Ishikawa (cell line): ENCODE measurements around the gene SOX14.

Experiments
- CEBPB ChIP-seq: IDR thresholded peaks from 2 replicates; pipeline ENCODE4 v1.6.1; 2012
- CREB1 ChIP-seq: IDR thresholded peaks from 2 replicates; pipeline ENCODE4 v1.6.1; 2012; ENCODE audit warnings: low read depth
- EGR1 ChIP-seq: IDR thresholded peaks from 2 replicates; pipeline ENCODE4 v1.6.1; 2012
- EP300 ChIP-seq: IDR thresholded peaks from 2 replicates; pipeline ENCODE4 v1.6.1; 2012; ENCODE audit warnings: borderline replicate concordance
- FOXM1 ChIP-seq: IDR thresholded peaks from 2 replicates; pipeline ENCODE4 v1.6.1; 2012; ENCODE audit warnings: low read depth, borderline replicate concordance
- NFIC ChIP-seq: IDR thresholded peaks from 2 replicates; pipeline ENCODE4 v1.6.1; 2012
- RAD21 ChIP-seq: IDR thresholded peaks from 2 replicates; pipeline ENCODE4 v1.6.1; 2012; ENCODE audit warnings: low read depth
- REST ChIP-seq: IDR thresholded peaks from 2 replicates; pipeline ENCODE4 v1.6.1; 2012; ENCODE audit warnings: low read depth, mild to moderate bottlenecking
- TAF1 ChIP-seq: IDR thresholded peaks from 2 replicates; pipeline ENCODE4 v1.6.1; 2012; ENCODE audit warnings: low read depth, mild to moderate bottlenecking
- TCF12 ChIP-seq: IDR thresholded peaks from 2 replicates; pipeline ENCODE4 v1.6.1; 2012; ENCODE audit warnings: low read depth
- TEAD4 ChIP-seq: IDR thresholded peaks from 2 replicates; pipeline ENCODE4 v1.6.1; 2012
- USF1 ChIP-seq: IDR thresholded peaks from 2 replicates; pipeline ENCODE4 v1.6.1; 2012
- YY1 ChIP-seq: IDR thresholded peaks from 2 replicates; pipeline ENCODE4 v1.6.1; 2012; ENCODE audit warnings: low read depth
- ZBTB7A ChIP-seq: IDR thresholded peaks from 2 replicates; pipeline ENCODE4 v1.6.1; 2012; ENCODE audit warnings: low read depth
- TF ChIP-seq, protein P1 (sequence below): IDR thresholded peaks from 2 replicates; pipeline ENCODE4 v1.6.1; 2012

Gene SOX14

DNA sequence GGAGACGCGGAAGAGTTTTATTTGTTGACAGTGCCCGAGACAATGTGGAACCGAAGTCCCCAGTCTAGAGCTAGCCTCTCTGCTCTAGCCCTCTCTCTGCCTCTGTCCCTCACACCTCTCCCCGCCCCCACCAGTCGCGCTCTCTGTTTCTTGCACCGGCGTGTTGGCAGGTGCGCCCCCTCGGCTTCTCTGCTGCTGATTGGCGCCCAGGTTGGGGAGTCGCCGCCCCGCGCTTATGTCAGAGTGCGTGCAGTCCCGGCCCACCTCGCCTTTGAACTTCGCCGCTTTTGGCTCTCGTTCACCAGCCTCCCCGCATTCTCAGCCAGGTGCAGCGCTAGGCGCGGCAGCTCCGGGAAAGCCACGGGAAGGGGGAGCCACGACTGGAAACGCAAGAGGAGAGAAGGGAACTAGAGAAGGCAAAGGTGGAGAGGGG lies at the start of gene SOX14:
TSS of gene SOX14 (plus strand) at position 315 of the 433 bp plus-strand sequence. CDS start 470 bp downstream, outside the sequence.
- TF ChIP-seq, protein P1, sequence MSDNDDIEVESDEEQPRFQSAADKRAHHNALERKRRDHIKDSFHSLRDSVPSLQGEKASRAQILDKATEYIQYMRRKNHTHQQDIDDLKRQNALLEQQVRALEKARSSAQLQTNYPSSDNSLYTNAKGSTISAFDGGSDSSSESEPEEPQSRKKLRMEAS = peak; percentile 65
- no peak for TF ChIP-seq CEBPB

GRCh38 chr3:137714551-137714950 lies 49.6 kb upstream of the SOX14 start:
- no peak for TF ChIP-seq NFIC
- TF ChIP-seq CREB1 = no peak
- TF ChIP-seq EGR1 = no peak
- TF ChIP-seq TEAD4 = no peak
- TF ChIP-seq USF1 = no peak
- no peak for TF ChIP-seq RAD21
- TF ChIP-seq ZBTB7A = no peak
- no peak for TF ChIP-seq FOXM1
- no peak for TF ChIP-seq CEBPB
- no peak for TF ChIP-seq YY1
- TF ChIP-seq TCF12 = no peak
- TF ChIP-seq TAF1 = no peak
- no peak for TF ChIP-seq EP300

DNA sequence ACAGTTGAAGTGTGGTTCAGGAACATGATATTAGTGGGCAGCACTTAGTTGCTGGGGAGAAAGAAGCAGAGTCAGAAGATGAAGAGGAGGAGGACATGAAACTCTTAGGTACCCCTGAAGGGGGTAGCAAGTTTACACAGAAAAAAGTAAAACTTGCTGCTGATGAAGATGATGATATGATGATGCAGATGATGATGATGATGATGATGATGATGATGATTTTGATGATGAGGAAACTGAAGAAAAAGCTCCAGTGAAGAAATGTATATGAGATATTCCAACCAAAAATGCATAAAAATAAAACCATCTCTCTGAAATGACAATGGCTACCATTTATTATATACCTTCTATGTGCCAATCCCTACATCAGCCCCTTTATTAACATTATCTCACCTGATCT lies 39.9 kb upstream of the SOX14 start:
- no peak for TF ChIP-seq TAF1

GRCh38 chr3:137737208-137737607 lies 26.9 kb upstream of the SOX14 start:
- TF ChIP-seq, protein P1 = no peak
- TF ChIP-seq CREB1 (no peak), EP300 (no peak), FOXM1 (no peak), CEBPB (no peak), RAD21 (no peak), TEAD4 (no peak), NFIC (no peak), EGR1 (no peak), REST (no peak), ZBTB7A (no peak), YY1 (no peak), TAF1 (no peak)

- TF ChIP-seq TCF12 (no peak), ZBTB7A (no peak), NFIC (no peak), EP300 (no peak), CEBPB (no peak), FOXM1 (no peak), EGR1 (no peak), TAF1 (no peak)
- TF ChIP-seq, protein P1 = no peak
These were observed 25.4 kb upstream of the SOX14 start for GRCh38 chr3:137738710-137739109.

- no peak for TF ChIP-seq YY1
- TF ChIP-seq, protein P1 = no peak
- no peak for TF ChIP-seq TCF12
- TF ChIP-seq TAF1 = no peak
- TF ChIP-seq REST = no peak
- TF ChIP-seq EGR1 = no peak
- TF ChIP-seq TEAD4 = no peak
- no peak for TF ChIP-seq ZBTB7A
- TF ChIP-seq USF1 = no peak
- TF ChIP-seq EP300 = no peak
- TF ChIP-seq CREB1 = no peak
- no peak for TF ChIP-seq NFIC
- TF ChIP-seq FOXM1 = no peak
- TF ChIP-seq CEBPB = no peak
- no peak for TF ChIP-seq RAD21
These were observed 20.5 kb upstream of the SOX14 start for GRCh38 chr3:137743608-137744007.
